Gastrocnemius medialis (tissue), 4 donors: ENCODE measurements around the gene KIF13A. TPM values are rescaled to one million over a fixed set of nuclear protein-coding genes. Genes with fewer than 3 reads are reported as not detected.

Source experiments
- ATAC-seq, 2 donors: fragments of 150-250 bp; one replicate each; pipeline ENCODE4 v1.9.1; 2016
- DNase-seq, 2 donors: peaks; one replicate each; pipeline ENCODE4 v3.0.0-alpha.2; 2019
- H3K27ac ChIP-seq, 4 donors: fragments of 200-600 bp; sonication (generic); 1 replicate in 1 of 4; 2 replicates in 3 of 4; pipeline ENCODE4 v1.5.1; 2016 to 2018; ENCODE audit warnings: mild to moderate bottlenecking in 2 of 4, moderate library complexity in 1 of 4
- H3K27me3 ChIP-seq, 3 donors: fragments of 200-600 bp; sonication (generic) in 2 of 3; 1 replicate in 1 of 3; 2 replicates in 2 of 3; pipeline versions ENCODE4 v1.5.1 to v1.6.0; 2016 to 2019; ENCODE audit warnings: mild to moderate bottlenecking in 1 of 3, moderate library complexity in 1 of 3
- H3K36me3 ChIP-seq, 2 donors: fragments of 200-600 bp; sonication (generic) in 1 of 2; one replicate each; pipeline ENCODE4 v1.5.1; 2017 to 2018
- H3K4me1 ChIP-seq, 2 donors: fragments of 200-600 bp; sonication (generic) in 1 of 2; one replicate each; pipeline ENCODE4 v1.5.1; 2016 to 2017; ENCODE audit warnings: mild to moderate bottlenecking in 2 of 2
- H3K4me3 ChIP-seq, 4 donors: fragments of 200-600 bp; sonication (generic) in 3 of 4; 1 replicate in 1 of 4; 2 replicates in 3 of 4; pipeline ENCODE4 v1.5.1; 2016 to 2019; ENCODE audit warnings: mild to moderate bottlenecking in 2 of 4
- H3K9me3 ChIP-seq, 3 donors: fragments of 200-600 bp; sonication (generic) in 2 of 3; 1 replicate in 1 of 3; 2 replicates in 2 of 3; pipeline ENCODE4 v1.5.1; 2016 to 2019
- CTCF ChIP-seq, 5 experiments: fragments of 450-650 bp in 3 of 5; fragments of 200-600 bp in 2 of 5; sonication (generic) in 2 of 5; IDR thresholded peaks in 4 of 5; conservative IDR thresholded peaks in 1 of 5; 1 replicate in 4 of 5; 2 replicates in 1 of 5; pipeline ENCODE4 v1.5.1; 2016 to 2019; ENCODE audit warnings: antibody characterized with exemption in 5 of 5, mild to moderate bottlenecking in 3 of 5, moderate library complexity in 3 of 5
- POLR2A ChIP-seq, 2 donors: fragments of 450-650 bp; IDR thresholded peaks; one replicate each; pipeline ENCODE4 v1.6.1; 2017; ENCODE audit warnings: antibody characterized with exemption in 2 of 2, mild to moderate bottlenecking in 2 of 2, moderate library complexity in 2 of 2
- in situ Hi-C, 4 donors: fragments of 200-750 bp; cut with MboI; loops; one replicate each; pipeline versions ENCODE4 v1.15.0 to v1.8.0; 2017; ENCODE audit warnings: low sequenced_read_pairs in 4 of 4
- intact Hi-C: fragments of 100-400 bp; cut with DNase I; formaldehyde crosslinking; loops from one replicate; pipeline ENCODE4 v1.15.1; 2023; ENCODE audit warnings: low total_unique reads
- total RNA-seq, 4 donors: library from RNA; depleted of rRNA; stranded (reverse); fragments of >200 nt; gene quantifications; one replicate each; pipeline versions ENCODE4 v1.1.0 to v1.2.3, GENCODE V29; 2016

The KIF13A gene
- total RNA-seq, 4 donors from 2014 or later = 47.4 to 72.9 (median 63.8) TPM

GRCh38 chr6:17729223-17730077 lies 258.0 kb downstream of the KIF13A start:
- no peaks in the 10 kb centered on the region for H3K9me3 ChIP-seq
- H3K27me3 ChIP-seq = no peaks in the 10 kb centered on the region
- DNase-seq (no peak), ATAC-seq (no peak)
- intact Hi-C loops (no loop called here), in situ Hi-C loops (no loop called here)
- H3K36me3 ChIP-seq = no peaks in the 10 kb centered on the region
- H3K4me3 ChIP-seq = no peak overlapping the region
- H3K27ac ChIP-seq = no peak overlapping the region
- TF ChIP-seq POLR2A (IDR thresholded peaks at IDR 0.05) = no peak
- TF ChIP-seq CTCF (IDR thresholded peaks at IDR 0.05 in 4 of 5, conservative IDR thresholded peaks at IDR 0.05 in 1 of 5) = no peak
- H3K4me1 ChIP-seq = no peaks in the 10 kb centered on the region

- H3K4me1 ChIP-seq = no peaks in the 10 kb centered on the region
- intact Hi-C loops = no loop called here
- no peaks in the 10 kb centered on the region for H3K36me3 ChIP-seq
- H3K27ac ChIP-seq = no peak overlapping the region
- no peak for TF ChIP-seq CTCF (IDR thresholded peaks at IDR 0.05 in 4 of 5, conservative IDR thresholded peaks at IDR 0.05 in 1 of 5)
- TF ChIP-seq POLR2A (IDR thresholded peaks at IDR 0.05) = no peak
- in situ Hi-C loops = no loop called here
- ATAC-seq (no peak), DNase-seq (no peak)
- H3K27me3 ChIP-seq = no peaks in the 10 kb centered on the region
- no peaks in the 10 kb centered on the region for H3K9me3 ChIP-seq
- no peak overlapping the region for H3K4me3 ChIP-seq
These were observed 258.7 kb downstream of the KIF13A start for GRCh38 chr6:17728551-17729222.

- Histone ChIP-seq H3K27ac (no peak overlapping the region), H3K9me3 (no peaks in the 10 kb centered on the region), H3K4me1 (no peaks in the 10 kb centered on the region), H3K27me3 (no peaks in the 10 kb centered on the region), H3K4me3 (no peak overlapping the region), H3K36me3 (no peaks in the 10 kb centered on the region)
- intact Hi-C loops (no loop called here), in situ Hi-C loops (no loop called here)
- DNase-seq (no peak), ATAC-seq (no peak)
- TF ChIP-seq POLR2A (IDR thresholded peaks at IDR 0.05) (no peak), CTCF (IDR thresholded peaks at IDR 0.05 in 4 of 5, conservative IDR thresholded peaks at IDR 0.05 in 1 of 5) (no peak)
These were observed 262.4 kb downstream of the KIF13A start for GRCh38 chr6:17725083-17725482.

- intact Hi-C loops (no loop called here), in situ Hi-C loops (no loop called here)
- Histone ChIP-seq H3K9me3 (no peaks in the 10 kb centered on the region), H3K36me3 (no peaks in the 10 kb centered on the region), H3K4me1 (no peaks in the 10 kb centered on the region), H3K27me3 (no peaks in the 10 kb centered on the region), H3K4me3 (no peak overlapping the region), H3K27ac (no peak overlapping the region)
- no peak for TF ChIP-seq POLR2A (IDR thresholded peaks at IDR 0.05)
- no peak for TF ChIP-seq CTCF (IDR thresholded peaks at IDR 0.05 in 4 of 5, conservative IDR thresholded peaks at IDR 0.05 in 1 of 5)
- ATAC-seq = no peak
- no peak for DNase-seq
These were observed 263.1 kb downstream of the KIF13A start for GRCh38 chr6:17724341-17724740.
